Left lung (tissue), 10 donors: Measurements from ENCODE around the gene TRPC4AP. TPM values are rescaled to one million over a fixed set of nuclear protein-coding genes. Genes with fewer than 3 reads are reported as not detected.

Experiments
- ATAC-seq: fragments of 200-7000 bp; cut with Tn5 transposase; one replicate; pipeline ENCODE4 v1.9.1; 2020; ENCODE audit warnings: moderate library complexity
- DNase-seq, 4 donors: peaks; one replicate each; pipeline ENCODE4 v3.0.0-alpha.2; 2013 to 2020
- H3K27ac ChIP-seq, 2 donors: fragments of 200-600 bp; sonication (generic) in 1 of 2; one replicate each; pipeline versions ENCODE4 v1.5.0 to v1.8.0; 2020 to 2021
- H3K27me3 ChIP-seq, 2 donors: fragments of 200-600 bp; sonication (generic) in 1 of 2; one replicate each; pipeline versions ENCODE4 v1.5.0 to v1.8.0; 2020 to 2021
- H3K36me3 ChIP-seq, 2 donors: fragments of 200-600 bp; sonication (generic) in 1 of 2; one replicate each; pipeline versions ENCODE4 v1.5.0 to v1.8.0; 2020 to 2021
- H3K4me1 ChIP-seq, 2 donors: fragments of 200-600 bp; one replicate each; pipeline ENCODE4 v1.8.0; 2021
- H3K4me3 ChIP-seq, 2 donors: fragments of 200-600 bp; sonication (generic) in 1 of 2; one replicate each; pipeline versions ENCODE4 v1.5.0 to v1.8.0; 2020 to 2021; ENCODE audit warnings: mild to moderate bottlenecking in 1 of 2
- H3K9me3 ChIP-seq, 2 donors: fragments of 200-600 bp; sonication (generic) in 1 of 2; one replicate each; pipeline versions ENCODE4 v1.5.0 to v1.8.0; 2020 to 2021
- CTCF ChIP-seq, 2 donors: fragments of 200-600 bp; sonication (generic) in 1 of 2; IDR thresholded peaks; one replicate each; pipeline versions ENCODE4 v1.5.0 to v1.8.0; 2021; ENCODE audit warnings: antibody characterized with exemption in 2 of 2
- intact Hi-C, 2 donors: fragments of 100-400 bp; cut with DNase I; formaldehyde crosslinking; loops; one replicate each; pipeline versions ENCODE4 v1.11.2 to v1.14.2; 2022
- microRNA-seq, 2 donors: library from miRNA; unstranded; fragments of <30 nt; microRNA quantifications; one replicate each; pipeline ENCODE4, GENCODE V29; 2019
- polyA plus RNA-seq, 6 donors: library from polyadenylated mRNA; unstranded; fragments of 120-200 nt; gene quantifications; one replicate each; pipeline ENCODE4 v1.2.1, GENCODE V29; 2013; ENCODE audit not compliant: insufficient read length in 6 of 6
- total RNA-seq, 2 donors: library from RNA; stranded (reverse); fragmentation: NEBNext Ultra II Directional; extraction: Animal tissue kit (Norgen Biotek cat#: 25700); gene quantifications; one replicate each; pipeline ENCODE4 v1.2.1, GENCODE V29; 2021
- donor health status: DM: no; HTN: yes; CAD: no.
- donor health status: DM: no; HTN: no; CAD: no.

TRPC4AP gene
- total and polyA plus RNA-seq, 8 donors, result 57.8 to 70.8 (median 67.0) TPM

- ATAC-seq (peak; percentile 14), DNase-seq (peak in 1 of 4 donors; percentile 33)
- Histone ChIP-seq H3K36me3 (peaks cover 0 to 21% of the 10 kb centered on the region in 2 donors), H3K9me3 (no peaks in the 10 kb centered on the region), H3K27me3 (no peaks in the 10 kb centered on the region), H3K27ac (peak overlapping the region; percentile 89 to 92), H3K4me1 (peaks cover 5 to 21% of the 10 kb centered on the region in 2 donors), H3K4me3 (peak overlapping the region; percentile 65 to 77)
- intact Hi-C loops, result no loop called here
- no peak for TF ChIP-seq CTCF (IDR thresholded peaks at IDR 0.05)
These were observed 137.7 kb downstream of the TRPC4AP start for GRCh38 chr20:34954904-34955230.

DNA sequence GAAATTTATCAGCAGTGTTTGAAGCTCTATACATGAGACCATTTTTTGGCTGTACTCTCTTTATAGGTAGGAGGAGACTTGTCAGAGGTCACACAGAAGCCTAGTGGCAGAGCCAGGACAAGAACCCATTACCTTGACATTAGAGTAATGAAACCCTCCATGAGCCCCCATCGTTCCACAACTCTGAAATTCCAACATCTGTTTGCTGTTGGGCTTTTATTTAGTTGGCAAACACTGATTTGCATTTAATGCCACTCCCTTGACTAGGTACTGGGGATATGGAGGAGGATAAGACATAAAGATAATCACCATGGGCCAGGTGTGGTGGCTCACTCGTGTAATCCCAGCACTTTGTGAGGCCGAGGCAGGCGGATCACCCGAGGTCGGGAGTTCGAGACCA, 138.6 kb downstream of the TRPC4AP start:
- Histone ChIP-seq H3K4me3 (no peak overlapping the region), H3K27me3 (no peaks in the 10 kb centered on the region), H3K4me1 (peaks cover 5 to 21% of the 10 kb centered on the region in 2 donors), H3K9me3 (no peaks in the 10 kb centered on the region), H3K27ac (no peak overlapping the region), H3K36me3 (peaks cover 0 to 28% of the 10 kb centered on the region in 2 donors)
- no peak for DNase-seq
- intact Hi-C loops, result no loop called here
- no peak for TF ChIP-seq CTCF (IDR thresholded peaks at IDR 0.05)
- ATAC-seq, result no peak

- no peak for TF ChIP-seq CTCF (IDR thresholded peaks at IDR 0.05)
- Histone ChIP-seq H3K9me3 (no peaks in the 10 kb centered on the region), H3K27me3 (no peaks in the 10 kb centered on the region), H3K4me3 (no peak overlapping the region), H3K4me1 (peaks cover 5 to 21% of the 10 kb centered on the region in 2 donors), H3K36me3 (peaks cover 0 to 28% of the 10 kb centered on the region in 2 donors), H3K27ac (no peak overlapping the region)
- DNase-seq, result no peak
- intact Hi-C loops, result no loop called here
- no peak for ATAC-seq
These were observed 139.9 kb downstream of the TRPC4AP start for GRCh38 chr20:34952671-34953070.

Small RNA genes lying within 50 kb of the gene (microRNA-seq; reads per million reads assigned to microRNA genes)
- gene MIR499A (0 reads per million in 2 donors), gene MIR499B (0 reads per million in 2 donors)

Other genes with a start within 250 kb of the TRPC4AP start
- gene GGT7, start 220.0 kb downstream of the TRPC4AP start, total RNA-seq, result 10 to 100 TPM; 16.8 to 21.1 TPM
- 10 to 100 TPM; 29.6 to 38.8 (median 34.2) TPM for gene GGT7, start 220.0 kb downstream of the TRPC4AP start, polyA plus RNA-seq
- 100 to 1,000 TPM; 108 to 152 TPM for gene ACSS2, start 216.2 kb downstream of the TRPC4AP start, total RNA-seq
- gene ACSS2, start 216.2 kb downstream of the TRPC4AP start, polyA plus RNA-seq, result 10 to 100 TPM; 50.4 to 63.3 (median 54.6) TPM
- gene GSS, start 137.0 kb downstream of the TRPC4AP start, total RNA-seq, result 10 to 100 TPM; 41.6 to 49.4 TPM
- gene GSS, start 137.0 kb downstream of the TRPC4AP start, polyA plus RNA-seq, result 10 to 100 TPM; 37.8 to 50.3 (median 41.0) TPM
- gene MYH7B, start 136.9 kb downstream of the TRPC4AP start, total RNA-seq, result under 1 TPM; 0.34 to 0.41 TPM
- gene MYH7B, start 136.9 kb downstream of the TRPC4AP start, polyA plus RNA-seq, result 1 to 10 TPM; 1.6 to 2.7 (median 2.1) TPM
- gene EDEM2, start 54.5 kb upstream of the TRPC4AP start, total RNA-seq, result 10 to 100 TPM; 46.8 to 48.7 TPM
- 10 to 100 TPM; 17.6 to 22.7 (median 20.3) TPM for gene EDEM2, start 54.5 kb upstream of the TRPC4AP start, polyA plus RNA-seq
- 10 to 100 TPM; 21.7 to 25.6 TPM for gene PROCR, start 79.3 kb upstream of the TRPC4AP start, total RNA-seq
- 10 to 100 TPM; 29.1 to 63.4 (median 35.9) TPM for gene PROCR, start 79.3 kb upstream of the TRPC4AP start, polyA plus RNA-seq
- 10 to 100 TPM in 1 of 2 donors, 1 to 10 TPM in 1; 7.3 to 24.9 TPM for gene MMP24, start 133.9 kb upstream of the TRPC4AP start, total RNA-seq
- gene MMP24, start 133.9 kb upstream of the TRPC4AP start, polyA plus RNA-seq, result 1 to 10 TPM; 1.3 to 2.6 (median 1.8) TPM
- 100 to 1,000 TPM in 1 of 2 donors, 10 to 100 TPM in 1; 75.7 to 109 TPM for gene MMP24OS, start 185.3 kb upstream of the TRPC4AP start, total RNA-seq
- gene MMP24OS, start 185.3 kb upstream of the TRPC4AP start, polyA plus RNA-seq, result 10 to 100 TPM; 31.9 to 45.8 (median 38.3) TPM
- 100 to 1,000 TPM in 1 of 2 donors, 10 to 100 TPM in 1; 96.9 to 110 TPM for gene EIF6, start 192.0 kb upstream of the TRPC4AP start, total RNA-seq
- 100 to 1,000 TPM in 5 of 6 donors, 10 to 100 TPM in 1; 95.6 to 111 (median 107) TPM for gene EIF6, start 192.0 kb upstream of the TRPC4AP start, polyA plus RNA-seq
- gene FAM83C, start 199.6 kb upstream of the TRPC4AP start, total RNA-seq, result not detected
- not detected for gene FAM83C, start 199.6 kb upstream of the TRPC4AP start, polyA plus RNA-seq